GM21423 (cell line): ENCODE data around the gene ZMAT5.
"Not testable (repeated sequence)": the region's sequence is repeated elsewhere in the genome, so short reads cannot be mapped to it uniquely, and the experiment has no call there.

ENCODE experiments used
- ATAC-seq: cut with Tn5 transposase; IDR thresholded peaks from one replicate; pipeline ENCODE4 v1.9.1; 2021; ENCODE audit warnings: mild to moderate bottlenecking, moderate library complexity; ENCODE audit not compliant: unreplicated experiment

Gene ZMAT5

DNA sequence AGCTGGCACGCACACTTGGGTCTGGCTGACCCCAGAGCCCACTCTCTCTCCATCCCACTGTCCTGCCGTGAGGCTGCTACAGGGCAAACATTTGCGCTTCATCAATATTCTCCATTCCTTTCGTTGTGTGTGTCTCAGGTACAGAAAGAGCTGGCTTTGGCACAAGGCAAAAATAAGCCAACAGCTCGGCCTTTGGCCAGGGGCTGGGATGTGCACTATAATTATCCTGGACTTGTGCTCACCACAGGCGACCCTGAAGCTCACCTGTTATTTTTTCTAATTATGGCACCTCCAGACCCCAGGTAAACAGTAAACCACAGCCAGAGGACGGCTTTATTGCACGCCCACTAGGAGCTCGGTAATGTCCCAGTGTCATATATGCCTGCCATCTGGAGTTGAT lies 10.9 kb downstream of the ZMAT5 start:
- ATAC-seq, result no peak

DNA sequence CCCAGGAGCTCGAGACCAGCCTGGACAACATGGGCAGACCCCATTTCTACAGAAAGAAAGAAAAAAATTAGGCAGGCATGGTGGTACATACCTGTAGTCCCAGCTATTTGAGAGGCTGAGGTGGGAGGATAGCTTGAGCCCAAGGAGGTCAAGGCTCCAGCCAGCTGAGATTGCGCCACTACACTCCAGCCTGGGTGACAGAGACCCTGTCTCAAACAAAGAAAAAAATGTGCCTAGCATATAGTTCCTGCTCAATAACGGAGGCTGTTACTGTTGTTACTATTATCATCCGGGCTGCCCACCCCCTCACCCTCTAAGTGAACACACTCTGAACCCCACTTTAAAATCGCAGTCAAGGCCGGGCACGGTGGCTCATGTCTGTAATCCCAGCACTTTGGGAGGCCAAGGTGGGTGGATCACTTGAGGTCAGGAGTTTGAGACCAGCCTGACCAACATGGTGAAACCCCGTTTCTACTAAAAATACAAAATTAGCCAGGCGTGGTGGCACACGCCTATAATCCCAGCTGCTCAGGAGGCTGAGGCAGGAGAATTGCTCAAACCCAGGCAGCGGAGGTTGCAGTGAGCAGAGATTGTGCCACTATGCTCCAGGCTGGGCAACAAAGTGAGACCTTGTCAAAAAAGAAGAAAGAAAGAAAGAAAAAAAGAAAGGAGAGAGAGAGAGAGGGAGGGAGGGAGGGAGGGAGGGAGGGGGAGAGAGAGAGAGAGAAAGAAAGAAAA lies 12.0 kb downstream of the ZMAT5 start:
- ATAC-seq, result not testable (repeated sequence)

DNA sequence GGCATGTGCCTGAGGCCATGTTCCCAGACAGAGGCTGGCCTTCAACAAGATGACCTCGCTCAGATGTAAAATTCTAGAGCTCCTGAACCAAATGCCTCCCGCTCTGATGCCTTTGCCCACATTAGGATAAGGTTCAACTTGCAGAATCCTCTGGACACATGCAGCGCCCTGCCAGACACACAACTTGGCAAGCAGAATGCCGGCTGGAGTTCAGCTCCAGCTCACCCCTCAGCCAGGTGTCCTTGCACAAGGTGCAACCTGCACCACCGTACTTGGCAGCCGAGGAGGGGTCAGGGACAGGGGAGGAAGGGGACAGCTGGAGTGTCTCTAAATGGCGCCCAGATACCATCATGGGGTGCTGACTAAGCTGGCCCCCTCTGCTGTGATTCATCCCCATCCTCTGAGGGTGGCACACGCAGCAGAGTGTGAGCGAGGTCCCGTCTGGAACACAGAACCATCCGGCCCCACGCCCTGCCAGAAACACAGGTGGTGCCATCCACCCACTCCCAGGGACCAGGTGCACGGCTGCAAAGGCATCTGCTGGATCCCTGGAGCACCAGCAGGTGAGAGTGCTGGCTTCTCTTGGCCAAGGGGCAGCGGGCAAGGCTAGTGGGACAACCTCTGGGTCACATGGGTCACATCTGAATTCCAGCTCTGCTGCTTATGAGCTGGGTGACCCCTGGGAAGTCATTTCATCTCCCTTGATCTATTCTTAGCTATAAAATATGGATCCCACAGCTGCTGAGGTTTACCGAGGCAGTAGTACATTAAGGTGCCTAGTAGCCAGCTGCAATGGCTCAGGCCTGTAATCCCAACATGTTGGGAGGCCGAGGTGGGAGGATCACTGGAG lies 12.8 kb downstream of the ZMAT5 start:
- ATAC-seq, result no peak

DNA sequence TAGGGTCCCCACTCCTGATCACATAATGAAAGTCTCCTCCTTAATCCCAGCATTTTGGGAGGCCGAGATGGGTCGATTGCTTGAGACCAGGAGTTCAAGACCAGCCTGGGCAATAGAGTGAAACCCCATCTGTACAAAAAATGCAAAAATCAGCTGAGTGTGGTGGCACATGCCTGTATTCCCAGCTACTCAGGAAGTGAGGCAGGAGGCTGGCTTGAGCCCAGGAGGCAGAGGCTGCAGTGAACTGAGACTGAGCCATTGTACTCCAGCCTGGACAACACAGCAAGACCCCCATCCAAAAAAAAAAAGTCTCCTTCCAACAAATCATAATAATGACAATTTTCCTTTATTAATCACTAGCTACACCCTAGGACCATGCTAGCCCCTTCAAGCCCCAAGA lies 15.1 kb downstream of the ZMAT5 start:
- ATAC-seq, result no peak

DNA sequence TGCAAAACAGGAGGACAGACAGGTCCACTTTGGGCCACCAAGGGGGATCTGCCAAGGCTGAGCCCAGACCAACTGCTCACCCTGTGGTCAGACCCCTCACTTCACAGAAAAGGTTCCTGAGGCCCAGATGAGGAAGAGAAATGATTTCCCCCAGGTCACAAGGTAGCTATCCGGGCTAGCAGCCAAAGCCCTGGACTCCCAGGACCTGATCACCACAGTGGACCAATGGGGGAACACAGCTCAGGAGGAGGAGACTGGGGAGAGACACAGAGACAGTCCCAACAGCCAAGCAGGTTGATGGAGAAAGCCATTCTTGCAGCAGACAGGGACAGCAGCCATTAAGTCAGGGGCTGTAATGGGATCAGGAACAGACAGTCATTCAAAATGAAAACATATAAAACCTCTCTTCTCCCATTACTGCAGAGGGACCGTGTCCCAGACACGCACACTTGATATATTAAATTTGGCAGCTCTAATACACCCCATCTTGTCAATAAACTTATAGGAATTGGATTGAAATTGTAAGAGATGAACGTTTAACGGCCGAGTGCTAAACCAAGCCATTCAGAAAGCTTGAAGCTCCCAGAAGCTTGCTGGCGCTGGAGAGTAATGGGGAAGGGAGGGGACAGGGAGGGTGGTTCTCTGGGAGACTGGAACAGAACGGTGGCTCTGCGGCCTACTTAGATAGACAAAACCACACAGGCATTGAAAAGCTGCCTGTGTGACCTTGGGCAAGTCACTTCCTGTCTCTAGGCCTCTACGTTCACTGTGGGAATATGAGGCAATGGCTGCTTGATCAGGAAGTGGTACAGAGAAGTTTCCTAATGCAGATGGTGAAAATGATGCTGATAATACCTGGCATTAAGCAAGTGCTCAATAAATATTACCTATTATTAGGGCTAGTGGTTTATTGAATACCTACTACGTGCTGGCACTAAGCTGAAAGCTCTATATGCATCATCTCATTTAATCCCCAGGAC lies 16.0 kb downstream of the ZMAT5 start:
- ATAC-seq, result no peak

DNA sequence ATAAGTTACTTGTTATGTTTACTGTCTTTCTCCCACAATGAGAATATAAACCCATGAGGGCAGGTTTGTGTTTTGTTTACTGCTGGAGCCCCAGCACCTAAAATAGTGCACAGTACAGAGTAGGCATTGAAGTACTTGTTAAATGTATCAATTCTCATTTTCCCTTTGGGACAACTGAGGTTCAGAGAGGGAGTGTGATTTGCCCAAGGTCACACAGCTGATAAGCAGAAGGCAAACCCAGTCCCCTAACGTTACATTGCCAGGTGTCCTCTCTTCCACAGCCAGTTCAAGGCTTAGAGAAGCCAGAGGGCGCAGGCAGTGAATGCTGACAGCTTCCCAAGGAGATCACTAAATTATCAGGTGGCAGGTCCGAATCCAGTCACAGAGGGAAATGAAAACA lies 16.8 kb downstream of the ZMAT5 start:
- ATAC-seq, result no peak

DNA sequence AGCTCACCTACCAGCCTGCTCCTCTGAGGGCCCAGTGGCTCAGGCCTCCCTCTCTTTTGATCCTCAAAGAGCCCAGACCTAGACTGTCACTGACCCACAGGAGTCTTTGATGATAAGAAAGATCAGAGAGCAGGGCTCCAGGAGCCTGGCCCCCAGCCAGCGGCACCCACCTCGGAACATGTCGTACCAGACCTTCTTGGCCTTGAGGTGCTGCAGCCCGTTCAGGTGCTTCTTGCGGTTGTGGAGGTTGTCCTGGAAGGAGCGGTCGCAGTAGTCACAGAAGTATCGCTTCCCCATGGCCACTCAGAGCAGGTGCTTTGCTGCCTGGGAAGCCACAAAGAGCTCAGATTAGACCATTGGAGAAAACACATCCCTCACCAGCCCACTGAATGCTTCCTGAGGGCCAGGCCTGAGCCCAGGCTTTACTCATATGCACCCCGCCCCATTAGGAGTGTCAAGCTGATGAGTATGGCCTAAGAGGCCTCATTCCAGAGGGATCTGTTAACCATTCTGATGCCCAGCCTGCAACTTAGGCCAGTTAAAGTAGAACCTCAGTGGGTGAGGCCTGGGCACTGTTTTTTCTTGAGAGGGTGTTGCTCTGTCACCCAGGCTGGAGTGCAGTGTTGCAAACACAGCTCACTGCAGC lies 18.4 kb downstream of the ZMAT5 start:
- ATAC-seq, result no peak

DNA sequence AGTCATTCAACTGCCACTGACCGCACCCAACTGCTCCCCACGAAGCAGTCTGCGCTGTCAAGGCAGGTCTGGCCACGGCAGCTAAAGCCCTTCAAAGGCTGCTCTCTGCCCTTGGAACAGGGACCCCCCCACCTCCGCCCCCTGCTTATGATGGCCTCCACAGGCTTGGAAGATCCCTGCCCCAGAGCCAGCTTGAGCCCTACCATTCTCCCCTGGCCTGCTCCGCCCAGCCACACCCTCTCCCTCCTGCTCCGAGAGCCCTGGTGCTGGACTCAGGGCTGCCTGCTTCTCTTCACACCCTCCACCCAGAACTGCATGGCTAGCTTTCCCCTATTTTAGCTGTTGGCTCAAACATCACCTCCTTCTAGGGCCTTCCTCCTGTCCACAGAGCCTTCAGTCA lies 19.0 kb downstream of the ZMAT5 start:
- no peak for ATAC-seq

DNA sequence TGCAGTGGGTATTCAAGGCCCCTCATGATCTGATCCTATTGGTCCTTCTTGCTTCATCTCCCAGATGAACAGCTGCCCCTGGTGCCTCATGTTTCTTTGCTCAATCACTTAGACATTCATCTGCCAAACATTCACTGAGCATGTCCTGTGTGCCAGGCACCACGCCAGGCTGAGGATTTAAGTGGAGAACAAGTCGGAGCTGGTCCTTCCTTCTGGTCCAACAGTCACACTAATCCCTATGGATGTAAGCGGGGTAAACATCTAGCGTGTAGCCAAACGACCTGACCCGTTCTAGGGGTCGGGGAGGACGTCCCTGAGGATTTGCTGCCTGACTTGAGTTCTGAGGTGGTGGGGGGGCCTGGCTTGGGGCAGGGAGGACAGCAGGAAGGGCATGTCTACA lies 21.9 kb downstream of the ZMAT5 start:
- ATAC-seq, result no peak

DNA sequence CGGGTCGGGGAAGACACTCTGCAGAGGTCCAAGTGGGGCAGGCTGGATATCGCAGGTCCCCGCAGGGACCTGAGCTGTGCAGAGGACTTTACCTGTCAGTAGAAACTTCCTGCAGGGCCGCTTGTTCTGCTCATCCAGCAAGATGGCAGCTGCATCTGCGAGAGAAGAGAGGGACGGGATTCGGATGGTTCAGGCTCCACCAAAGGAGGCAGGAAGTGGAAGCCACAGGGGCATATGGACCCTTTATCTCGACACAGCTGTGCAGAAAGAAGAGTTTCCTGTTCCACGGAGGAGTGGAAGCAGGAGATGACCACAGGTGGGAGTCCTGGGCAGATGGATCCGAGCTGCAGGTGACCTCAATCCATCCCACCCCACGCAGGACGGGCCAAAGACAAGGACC lies 24.5 kb downstream of the ZMAT5 start:
- no peak for ATAC-seq

DNA sequence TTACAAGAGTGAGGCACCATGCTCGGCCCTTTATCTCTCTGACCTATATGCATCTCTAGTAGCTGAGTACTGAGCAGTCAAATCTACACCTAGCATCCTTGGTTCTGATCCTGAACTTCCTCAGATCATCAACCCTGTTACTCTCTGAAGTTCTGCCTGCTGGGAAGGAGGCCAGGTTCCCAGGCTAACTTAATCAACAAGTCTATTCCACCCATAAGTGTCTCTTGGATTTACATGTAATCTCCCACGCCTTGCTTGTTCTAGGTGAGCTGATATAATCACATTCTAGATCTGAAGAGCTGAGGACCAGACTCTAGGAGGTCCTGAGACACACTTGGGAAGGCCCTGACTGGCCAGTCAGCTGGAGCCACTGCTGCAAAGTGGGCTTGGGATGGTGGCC lies 24.9 kb downstream of the ZMAT5 start:
- ATAC-seq, result no peak

DNA sequence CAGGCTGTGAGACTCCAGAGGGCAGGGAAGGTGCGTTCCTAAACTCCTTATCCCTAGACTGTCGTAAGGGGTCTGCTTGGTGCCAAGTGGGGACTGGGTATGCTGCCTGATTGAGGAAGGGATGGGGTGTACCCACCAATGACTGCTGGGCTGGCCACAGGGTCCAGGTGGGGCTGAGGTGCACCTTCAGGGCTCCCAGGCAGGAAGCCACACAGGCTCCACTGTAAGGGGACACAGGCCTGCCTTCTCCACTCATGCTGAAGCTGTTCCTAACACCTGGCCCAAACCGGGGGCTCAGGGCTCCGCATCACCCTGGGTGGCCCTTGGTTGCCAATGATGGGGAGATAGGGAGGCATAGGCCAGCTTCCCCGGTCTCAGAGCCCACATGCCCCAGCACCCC lies 26.6 kb downstream of the ZMAT5 start:
- ATAC-seq, result no peak

DNA sequence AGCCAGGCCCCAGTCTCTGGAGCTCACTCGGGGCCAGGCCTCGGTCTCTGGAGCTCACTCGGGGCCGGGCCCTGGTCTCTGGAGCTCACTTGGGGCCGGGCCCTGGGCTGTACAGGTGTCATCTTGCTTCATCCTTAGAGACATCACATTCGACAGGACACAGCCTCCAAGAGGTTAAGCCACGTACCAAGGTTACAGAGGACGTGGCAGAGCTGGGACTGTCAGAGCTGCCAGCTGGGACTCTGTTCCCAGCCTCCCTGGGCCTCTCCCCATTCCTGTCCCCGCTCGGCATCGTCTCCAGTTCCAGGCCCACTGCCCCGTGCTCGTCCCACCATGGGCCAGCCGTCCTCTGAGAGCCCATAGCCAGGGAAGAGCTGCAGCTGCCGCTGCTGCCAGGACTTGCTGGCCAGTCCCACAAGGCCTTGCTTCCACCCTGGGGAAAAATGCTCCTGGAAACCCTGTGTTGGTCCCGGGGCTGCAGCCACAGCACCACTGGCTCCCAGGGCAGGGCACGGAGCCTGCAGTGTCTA lies 27.4 kb downstream of the ZMAT5 start:
- ATAC-seq, result no peak

DNA sequence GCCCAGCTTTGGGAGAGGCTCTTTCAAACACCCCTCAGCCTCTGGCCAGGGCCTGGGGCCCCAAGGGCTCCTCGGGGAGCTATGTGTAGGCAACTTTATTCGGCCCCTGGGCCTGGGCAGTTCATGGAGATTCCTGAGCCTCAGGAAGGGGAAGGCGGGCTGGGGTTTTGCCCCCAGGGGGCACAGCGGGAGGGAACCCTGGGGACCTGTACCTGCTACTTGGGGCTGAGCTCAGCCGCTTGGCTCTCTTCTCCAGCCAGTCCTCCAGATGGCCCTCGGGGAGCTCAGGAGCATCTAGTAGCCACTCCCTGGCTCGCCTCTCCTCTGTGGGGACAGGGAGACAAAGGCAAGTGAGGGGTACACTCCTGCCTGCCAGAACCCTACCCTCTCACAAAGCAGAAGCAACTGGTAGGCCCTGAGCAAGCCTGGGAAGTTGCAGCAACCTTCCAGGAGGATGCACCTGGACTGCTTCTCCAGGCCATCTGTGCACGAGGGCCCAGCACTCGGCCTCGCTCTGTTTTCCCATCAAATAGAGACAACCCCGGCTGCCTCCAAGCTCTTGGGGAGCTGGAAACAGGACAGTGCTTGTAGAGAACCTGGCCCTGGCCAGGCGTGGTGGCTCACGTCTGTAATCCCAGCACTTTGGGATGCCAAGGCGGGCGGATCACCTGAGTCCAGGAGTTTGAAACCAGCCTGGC lies 28.5 kb downstream of the ZMAT5 start:
- ATAC-seq, result no peak

DNA sequence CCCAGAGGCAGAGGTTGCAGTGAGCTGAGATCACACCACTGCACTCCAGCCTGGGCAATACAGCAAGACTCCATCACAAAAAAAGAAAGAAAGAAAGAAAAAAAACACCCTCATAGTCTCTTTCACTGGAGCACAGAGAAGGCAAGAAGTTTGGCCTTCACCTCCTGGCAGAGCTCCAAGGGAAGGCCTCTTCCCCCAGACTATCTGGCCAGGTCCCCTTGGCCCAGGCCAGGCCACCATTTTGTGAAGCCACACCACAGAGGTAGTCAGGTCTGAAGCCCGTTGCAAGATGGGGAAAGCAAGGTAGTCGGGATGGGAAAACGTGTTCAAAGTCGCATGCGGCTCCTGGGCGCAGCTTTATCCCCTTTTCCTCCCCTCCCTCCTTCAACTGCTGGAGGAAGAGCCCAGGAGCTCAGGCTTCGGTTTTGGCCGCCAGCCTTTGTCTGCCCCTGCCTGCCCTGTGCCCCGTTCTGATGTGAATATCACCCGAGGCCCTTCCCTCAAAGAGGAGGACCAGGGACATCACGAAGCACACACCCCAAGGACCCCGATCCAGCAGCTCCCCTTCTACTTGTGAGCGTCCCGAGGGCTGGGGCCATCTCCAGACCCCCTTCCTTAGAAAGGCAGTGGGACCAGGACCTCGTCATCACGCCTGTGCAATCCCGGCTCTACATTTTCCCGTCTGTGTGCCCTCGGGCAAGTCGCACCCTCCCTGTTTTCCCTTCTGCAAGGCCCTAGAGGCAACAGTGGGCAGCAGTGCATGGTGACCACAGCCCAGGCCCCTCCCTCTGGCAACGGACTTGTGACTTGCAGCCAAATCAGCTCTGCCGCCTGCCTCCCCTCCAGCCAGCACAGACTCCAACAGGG lies 29.3 kb downstream of the ZMAT5 start:
- ATAC-seq, result no peak

DNA sequence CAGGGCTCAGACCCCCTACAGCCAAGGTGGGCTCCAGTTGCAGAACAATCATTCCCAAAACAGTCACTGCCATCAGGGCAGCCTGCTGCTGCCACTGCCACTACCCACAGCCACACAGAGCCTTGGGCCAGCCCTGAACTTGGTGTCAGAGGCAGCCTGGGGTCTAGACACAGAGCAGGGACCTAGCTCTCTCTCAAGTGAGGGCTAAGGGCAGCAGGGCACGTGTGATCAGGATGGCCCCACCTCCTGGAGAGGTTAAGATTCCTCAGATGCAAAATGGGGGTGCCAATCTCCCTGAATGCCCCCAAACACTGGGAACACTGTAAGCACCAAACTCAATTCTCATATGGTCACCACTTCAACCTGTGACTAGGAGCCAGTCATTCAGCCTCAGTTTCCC lies 31.4 kb downstream of the ZMAT5 start:
- ATAC-seq, result no peak

DNA sequence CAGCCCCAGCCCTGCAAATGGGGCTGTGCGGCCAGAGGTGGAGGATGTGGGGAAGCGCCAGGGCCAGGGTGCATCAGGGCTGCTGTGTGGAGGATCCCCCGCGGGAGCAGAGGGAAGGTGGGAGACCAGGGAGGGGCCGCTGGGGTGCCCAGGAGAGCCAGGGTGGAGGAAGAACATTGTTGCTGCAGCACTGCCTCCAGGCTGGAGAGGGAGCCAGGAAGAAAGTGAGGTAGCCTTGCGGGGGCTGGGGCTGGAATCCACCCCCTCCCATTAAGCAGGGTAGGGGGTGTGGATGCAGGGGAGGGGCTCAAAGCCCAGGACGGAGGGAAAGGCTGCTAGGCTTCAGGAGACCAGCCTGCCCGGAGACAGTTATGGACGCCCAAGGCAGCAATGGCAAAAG lies 32.0 kb downstream of the ZMAT5 start:
- no peak for ATAC-seq

DNA sequence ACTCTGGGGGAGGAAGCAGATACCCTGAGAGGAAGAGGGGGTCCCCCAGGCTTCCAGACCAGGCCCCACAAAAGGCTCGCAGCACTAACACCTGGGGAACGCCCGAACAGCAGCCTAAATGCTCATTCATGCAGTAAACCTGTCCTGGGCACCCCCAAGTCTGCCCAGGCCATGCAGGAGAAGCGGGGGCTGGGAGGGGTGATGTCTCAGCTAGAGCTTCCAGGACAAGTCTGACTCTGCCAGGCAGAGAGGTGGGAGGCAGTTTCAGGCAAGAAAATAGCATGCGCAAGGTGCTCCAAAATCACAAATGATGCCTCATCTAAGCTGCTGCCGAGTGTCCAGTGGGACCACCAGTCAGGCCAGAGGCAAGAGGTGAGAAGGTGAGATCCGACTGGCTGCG lies 32.4 kb downstream of the ZMAT5 start:
- no peak for ATAC-seq
